ENCODE measurements around the gene ZFP36L2.

Gene ZFP36L2, protein sequence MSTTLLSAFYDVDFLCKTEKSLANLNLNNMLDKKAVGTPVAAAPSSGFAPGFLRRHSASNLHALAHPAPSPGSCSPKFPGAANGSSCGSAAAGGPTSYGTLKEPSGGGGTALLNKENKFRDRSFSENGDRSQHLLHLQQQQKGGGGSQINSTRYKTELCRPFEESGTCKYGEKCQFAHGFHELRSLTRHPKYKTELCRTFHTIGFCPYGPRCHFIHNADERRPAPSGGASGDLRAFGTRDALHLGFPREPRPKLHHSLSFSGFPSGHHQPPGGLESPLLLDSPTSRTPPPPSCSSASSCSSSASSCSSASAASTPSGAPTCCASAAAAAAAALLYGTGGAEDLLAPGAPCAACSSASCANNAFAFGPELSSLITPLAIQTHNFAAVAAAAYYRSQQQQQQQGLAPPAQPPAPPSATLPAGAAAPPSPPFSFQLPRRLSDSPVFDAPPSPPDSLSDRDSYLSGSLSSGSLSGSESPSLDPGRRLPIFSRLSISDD

GRCh38 chr2:43226558-43226954 is at the start of gene ZFP36L2:
ZFP36L2 (minus strand) TSS chr2:43226606; CDS start chr2:43226315, 291 bp downstream.
- peak; percentile 70 for ATAC-seq
- TF ChIP-seq PPARA (CRISPR knock-in tag; IDR thresholded peaks at IDR 0.05; ENCODE audit: borderline replicate concordance) = no peak
- peak; percentile 96 for TF ChIP-seq PATZ1 (CRISPR knock-in tag; IDR thresholded peaks at IDR 0.05; ENCODE audit: borderline replicate concordance)
- 0 out of 2 replicates have a peak, but pooled peaks have one; percentile 40 for TF ChIP-seq POU6F1 (CRISPR knock-in tag; IDR thresholded peaks at IDR 0.05; ENCODE audit: borderline replicate concordance, low read depth)

DNA sequence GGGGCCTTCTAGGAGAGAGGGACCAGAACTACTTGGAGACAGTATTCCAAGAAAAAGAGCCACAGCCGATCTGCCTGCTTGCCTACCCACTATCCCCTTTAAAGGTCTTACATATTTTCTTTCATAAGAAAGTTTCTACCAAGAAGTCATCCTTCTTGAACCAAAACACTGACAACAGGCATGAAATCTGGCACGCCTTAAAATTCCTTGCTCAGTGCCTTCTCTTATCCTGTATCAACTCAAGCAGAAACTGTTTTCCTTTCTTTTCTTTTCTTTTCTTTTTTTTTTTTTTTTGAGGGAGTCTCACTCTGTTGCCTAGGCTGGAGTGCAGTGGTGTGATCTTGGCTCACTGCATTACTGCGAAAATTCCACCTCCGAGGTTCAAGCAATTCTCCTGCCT is 48.3 kb upstream of the ZFP36L2 start:
- TF ChIP-seq ISL1 (CRISPR knock-in tag; IDR thresholded peaks at IDR 0.05) (no peak), ARNTL (CRISPR knock-in tag; IDR thresholded peaks at IDR 0.05; ENCODE audit: borderline replicate concordance, low read depth) (no peak), CREB5 (CRISPR knock-in tag; IDR thresholded peaks at IDR 0.05; ENCODE audit: low read depth) (no peak), ZFP3 (CRISPR knock-in tag; IDR thresholded peaks at IDR 0.05) (no peak)
- no peak for ATAC-seq

GRCh38 chr2:43274055-43274454 is 47.6 kb upstream of the ZFP36L2 start:
- ATAC-seq = peak; percentile 48
- TF ChIP-seq BACH2 (CRISPR knock-in tag; IDR thresholded peaks at IDR 0.05; ENCODE audit: borderline replicate concordance) (no peak), CSDC2 (CRISPR knock-in tag; IDR thresholded peaks at IDR 0.05) (no peak), OSR1 (CRISPR knock-in tag; IDR thresholded peaks at IDR 0.05) (no peak), ZNF565 (CRISPR knock-in tag; conservative IDR thresholded peaks at IDR 0.05; ENCODE audit: low read depth) (no peak), PATZ1 (CRISPR knock-in tag; IDR thresholded peaks at IDR 0.05; ENCODE audit: borderline replicate concordance) (no peak), ZFP3 (CRISPR knock-in tag; IDR thresholded peaks at IDR 0.05) (no peak), TCF4 (CRISPR knock-in tag; IDR thresholded peaks at IDR 0.05; ENCODE audit: borderline replicate concordance) (no peak), ISL1 (CRISPR knock-in tag; IDR thresholded peaks at IDR 0.05) (no peak), ZNF8 (CRISPR knock-in tag; IDR thresholded peaks at IDR 0.05) (no peak), SNAI2 (CRISPR knock-in tag; IDR thresholded peaks at IDR 0.05) (no peak), GLIS3 (CRISPR knock-in tag; IDR thresholded peaks at IDR 0.05) (no peak), CREB5 (CRISPR knock-in tag; IDR thresholded peaks at IDR 0.05; ENCODE audit: low read depth) (no peak), PPARA (CRISPR knock-in tag; IDR thresholded peaks at IDR 0.05; ENCODE audit: borderline replicate concordance) (no peak), ARNTL (CRISPR knock-in tag; IDR thresholded peaks at IDR 0.05; ENCODE audit: borderline replicate concordance, low read depth) (no peak), ZC3H10 (CRISPR knock-in tag; IDR thresholded peaks at IDR 0.05) (no peak), ZNF70 (CRISPR knock-in tag; IDR thresholded peaks at IDR 0.05) (no peak), RARB (CRISPR knock-in tag; IDR thresholded peaks at IDR 0.05) (no peak), ESRRG (CRISPR knock-in tag; IDR thresholded peaks at IDR 0.05) (no peak), POU6F1 (CRISPR knock-in tag; IDR thresholded peaks at IDR 0.05; ENCODE audit: borderline replicate concordance, low read depth) (no peak)
- TF ChIP-seq, protein P1, sequence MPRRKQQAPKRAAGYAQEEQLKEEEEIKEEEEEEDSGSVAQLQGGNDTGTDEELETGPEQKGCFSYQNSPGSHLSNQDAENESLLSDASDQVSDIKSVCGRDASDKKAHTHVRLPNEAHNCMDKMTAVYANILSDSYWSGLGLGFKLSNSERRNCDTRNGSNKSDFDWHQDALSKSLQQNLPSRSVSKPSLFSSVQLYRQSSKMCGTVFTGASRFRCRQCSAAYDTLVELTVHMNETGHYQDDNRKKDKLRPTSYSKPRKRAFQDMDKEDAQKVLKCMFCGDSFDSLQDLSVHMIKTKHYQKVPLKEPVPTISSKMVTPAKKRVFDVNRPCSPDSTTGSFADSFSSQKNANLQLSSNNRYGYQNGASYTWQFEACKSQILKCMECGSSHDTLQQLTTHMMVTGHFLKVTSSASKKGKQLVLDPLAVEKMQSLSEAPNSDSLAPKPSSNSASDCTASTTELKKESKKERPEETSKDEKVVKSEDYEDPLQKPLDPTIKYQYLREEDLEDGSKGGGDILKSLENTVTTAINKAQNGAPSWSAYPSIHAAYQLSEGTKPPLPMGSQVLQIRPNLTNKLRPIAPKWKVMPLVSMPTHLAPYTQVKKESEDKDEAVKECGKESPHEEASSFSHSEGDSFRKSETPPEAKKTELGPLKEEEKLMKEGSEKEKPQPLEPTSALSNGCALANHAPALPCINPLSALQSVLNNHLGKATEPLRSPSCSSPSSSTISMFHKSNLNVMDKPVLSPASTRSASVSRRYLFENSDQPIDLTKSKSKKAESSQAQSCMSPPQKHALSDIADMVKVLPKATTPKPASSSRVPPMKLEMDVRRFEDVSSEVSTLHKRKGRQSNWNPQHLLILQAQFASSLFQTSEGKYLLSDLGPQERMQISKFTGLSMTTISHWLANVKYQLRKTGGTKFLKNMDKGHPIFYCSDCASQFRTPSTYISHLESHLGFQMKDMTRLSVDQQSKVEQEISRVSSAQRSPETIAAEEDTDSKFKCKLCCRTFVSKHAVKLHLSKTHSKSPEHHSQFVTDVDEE (CRISPR knock-in tag; IDR thresholded peaks at IDR 0.05) = no peak

Data from SK-N-SH treated with all-trans-retinoic acid at 6 μM for 48 hours (cell line).